H9 (cell line): ENCODE results near the gene ITIH2. TPM values are rescaled to one million over a fixed set of nuclear protein-coding genes. Genes with fewer than 3 reads are reported as not detected.

Experiments
- DNase-seq: peaks from one replicate; pipeline ENCODE4 v3.0.0-alpha.2; 2017
- H2AFZ ChIP-seq: one replicate; pipeline ENCODE4 v1.6.1; 2013; ENCODE audit warnings: mild to moderate bottlenecking, low read length, control low read depth, moderate library complexity
- H2AK5ac ChIP-seq: 2 replicates; pipeline ENCODE4 v1.6.1; 2013; ENCODE audit warnings: low read length, control low read depth, mixed read lengths; ENCODE audit not compliant: insufficient read length
- H2BK120ac ChIP-seq: one replicate; pipeline ENCODE4 v1.6.1; 2013; ENCODE audit warnings: low read depth, mild to moderate bottlenecking, low read length, control low read depth, inconsistent platforms; ENCODE audit not compliant: poor library complexity, severe bottlenecking
- H2BK12ac ChIP-seq: 2 replicates; pipeline ENCODE4 v1.6.1; 2013; ENCODE audit warnings: low read length, control low read depth, mixed read lengths, low read depth; ENCODE audit not compliant: insufficient read length
- H2BK15ac ChIP-seq: 2 replicates; pipeline ENCODE4 v1.6.1; 2013; ENCODE audit warnings: low read depth, low read length, control low read depth
- H2BK20ac ChIP-seq: one replicate; pipeline ENCODE4 v1.6.1; 2013; ENCODE audit warnings: low read depth, mild to moderate bottlenecking, low read length, control low read depth, inconsistent platforms; ENCODE audit not compliant: poor library complexity, severe bottlenecking
- H2BK5ac ChIP-seq: 2 replicates; pipeline ENCODE4 v1.6.1; 2013; ENCODE audit warnings: low read length, control low read depth, mixed read lengths; ENCODE audit not compliant: insufficient read length
- H3K14ac ChIP-seq: 2 replicates; pipeline ENCODE4 v1.6.1; 2013; ENCODE audit warnings: low read length, control low read depth; ENCODE audit not compliant: insufficient read depth
- H3K18ac ChIP-seq: 2 replicates; pipeline ENCODE4 v1.6.1; 2013; ENCODE audit warnings: low read depth, mild to moderate bottlenecking, mixed read lengths, low read length, control low read depth; ENCODE audit not compliant: insufficient read length
- H3K23ac ChIP-seq: 2 replicates; pipeline ENCODE4 v1.6.1; 2013; ENCODE audit warnings: low read length, control low read depth, mixed read lengths, low read depth; ENCODE audit not compliant: insufficient read length
- H3K23me2 ChIP-seq: 2 replicates; pipeline ENCODE4 v1.6.1; 2013; ENCODE audit warnings: low read depth, mild to moderate bottlenecking, mixed read lengths, low read length, control low read depth; ENCODE audit not compliant: insufficient read length, poor library complexity, severe bottlenecking
- H3K27ac ChIP-seq: 2 replicates; pipeline ENCODE4 v1.5.1; 2013; ENCODE audit warnings: low read length, control low read depth, mixed read lengths, low read depth; ENCODE audit not compliant: insufficient read length
- H3K27me3 ChIP-seq: 2 replicates; pipeline ENCODE4 v1.6.1; 2013; ENCODE audit warnings: low read length, control low read depth, inconsistent platforms; ENCODE audit not compliant: insufficient read depth
- H3K4ac ChIP-seq: 2 replicates; pipeline ENCODE4 v1.6.1; 2013; ENCODE audit warnings: low read depth, mild to moderate bottlenecking, control low read depth, inconsistent platforms, low read length, moderate library complexity
- H3K4me1 ChIP-seq: 2 replicates; pipeline ENCODE4 v1.6.1; 2013; ENCODE audit warnings: low read length, control low read depth, inconsistent platforms; ENCODE audit not compliant: insufficient read depth
- H3K4me2 ChIP-seq: 2 replicates; pipeline ENCODE4 v1.6.1; 2013; ENCODE audit warnings: low read length, control low read depth, mixed read lengths; ENCODE audit not compliant: insufficient read length, insufficient read depth
- H3K56ac ChIP-seq: 2 replicates; pipeline ENCODE4 v1.6.1; 2013; ENCODE audit warnings: low read depth, mild to moderate bottlenecking, mixed read lengths, low read length, control low read depth; ENCODE audit not compliant: insufficient read length
- H3K79me1 ChIP-seq: 2 replicates; pipeline ENCODE4 v1.6.1; 2013; ENCODE audit warnings: low read depth, mild to moderate bottlenecking, moderate library complexity, low read length, control low read depth, inconsistent platforms; ENCODE audit not compliant: insufficient read depth, poor library complexity, severe bottlenecking
- H3K79me2 ChIP-seq: 2 replicates; pipeline ENCODE4 v1.6.1; 2013; ENCODE audit warnings: low read length, control low read depth, inconsistent platforms; ENCODE audit not compliant: insufficient read depth
- H3K9ac ChIP-seq: 2 replicates; pipeline ENCODE4 v1.6.1; 2013; ENCODE audit warnings: low read length, control low read depth, mixed read lengths; ENCODE audit not compliant: insufficient read length; ENCODE audit errors: extremely low read depth
- H3K9me3 ChIP-seq: one replicate; pipeline ENCODE4 v1.6.1; 2013; ENCODE audit warnings: low read depth, low read length, inconsistent platforms; ENCODE audit not compliant: control insufficient read depth
- H3T11ph ChIP-seq: one replicate; pipeline ENCODE4 v1.6.1; 2013; ENCODE audit warnings: mild to moderate bottlenecking, low read length, control low read depth, inconsistent platforms
- H4K20me1 ChIP-seq: one replicate; pipeline ENCODE4 v1.6.1; 2013; ENCODE audit not compliant: control insufficient read depth, insufficient read length, insufficient read depth
- H4K5ac ChIP-seq: 2 replicates; pipeline ENCODE4 v1.6.1; 2013; ENCODE audit warnings: low read depth, mild to moderate bottlenecking, mixed read lengths, low read length, control low read depth; ENCODE audit not compliant: insufficient read length
- H4K8ac ChIP-seq: replicated peaks from 2 replicates; pipeline ENCODE4 v1.6.1; 2013; ENCODE audit warnings: low read length, control low read depth, mixed read lengths, low read depth; ENCODE audit not compliant: insufficient read length
- H4K91ac ChIP-seq: 2 replicates; pipeline ENCODE4 v1.6.1; 2013; ENCODE audit warnings: low read depth, mild to moderate bottlenecking, moderate library complexity, mixed read lengths, low read length, control low read depth; ENCODE audit not compliant: insufficient read length
- H3K27ac Mint-ChIP-seq, 3 experiments: 2 replicates in 2 of 3; 3 replicates in 1 of 3; pipeline ENCODE4 v1.8.0; 2020 to 2021; ENCODE audit warnings: mixed read lengths in 3 of 3, mild to moderate bottlenecking in 1 of 3, moderate library complexity in 1 of 3
- H3K27me3 Mint-ChIP-seq: 2 replicates; pipeline ENCODE4 v1.8.0; 2021; ENCODE audit warnings: low read depth, mild to moderate bottlenecking, moderate library complexity, mixed read lengths
- H3K36me3 Mint-ChIP-seq, 3 experiments: 2 replicates in 2 of 3; 3 replicates in 1 of 3; pipeline ENCODE4 v1.8.0; 2020 to 2021; ENCODE audit warnings: low read depth in 3 of 3, mixed read lengths in 3 of 3; ENCODE audit not compliant: insufficient read depth in 1 of 3
- H3K4me1 Mint-ChIP-seq, 2 experiments: 2 replicates each; pipeline ENCODE4 v1.8.0; 2020; ENCODE audit warnings: mixed read lengths in 2 of 2
- H3K4me3 Mint-ChIP-seq, 2 experiments: 2 replicates in 1 of 2; 3 replicates in 1 of 2; pipeline ENCODE4 v1.8.0; 2020 to 2021; ENCODE audit warnings: mild to moderate bottlenecking in 2 of 2, mixed read lengths in 2 of 2, moderate library complexity in 1 of 2
- H3K9me3 Mint-ChIP-seq, 2 experiments: 2 replicates in 1 of 2; 3 replicates in 1 of 2; pipeline ENCODE4 v1.8.0; 2020; ENCODE audit warnings: mild to moderate bottlenecking in 2 of 2, mixed read lengths in 2 of 2, moderate library complexity in 1 of 2
- WGBS: extraction: QIAGEN DNeasy Blood & Tissue Kit; methylation state at CpG from one replicate; pipeline ENCODE4 v1.1.7; 2013; ENCODE audit warnings: missing lambda C conversion rate, low lambda C conversion rate, mixed read lengths; ENCODE audit not compliant: insufficient read length; ENCODE audit errors: extremely low coverage; 5-methylcytosine and 5-hydroxymethylcytosine counted together
- total RNA-seq: library from RNA; stranded (reverse); gene quantifications from 2 replicates; pipeline ENCODE4 v1.2.1, GENCODE V29; 2021
- TF ChIP-seq, protein P1 (sequence below): fragments of 200-600 bp; sonication (generic); conservative IDR thresholded peaks from 3 replicates; pipeline ENCODE4 v1.8.0; 2021; ENCODE audit warnings: antibody characterized with exemption, mild to moderate bottlenecking

ITIH2 gene
- total RNA-seq, 1 experiment from 2014 or later = not detected

DNA sequence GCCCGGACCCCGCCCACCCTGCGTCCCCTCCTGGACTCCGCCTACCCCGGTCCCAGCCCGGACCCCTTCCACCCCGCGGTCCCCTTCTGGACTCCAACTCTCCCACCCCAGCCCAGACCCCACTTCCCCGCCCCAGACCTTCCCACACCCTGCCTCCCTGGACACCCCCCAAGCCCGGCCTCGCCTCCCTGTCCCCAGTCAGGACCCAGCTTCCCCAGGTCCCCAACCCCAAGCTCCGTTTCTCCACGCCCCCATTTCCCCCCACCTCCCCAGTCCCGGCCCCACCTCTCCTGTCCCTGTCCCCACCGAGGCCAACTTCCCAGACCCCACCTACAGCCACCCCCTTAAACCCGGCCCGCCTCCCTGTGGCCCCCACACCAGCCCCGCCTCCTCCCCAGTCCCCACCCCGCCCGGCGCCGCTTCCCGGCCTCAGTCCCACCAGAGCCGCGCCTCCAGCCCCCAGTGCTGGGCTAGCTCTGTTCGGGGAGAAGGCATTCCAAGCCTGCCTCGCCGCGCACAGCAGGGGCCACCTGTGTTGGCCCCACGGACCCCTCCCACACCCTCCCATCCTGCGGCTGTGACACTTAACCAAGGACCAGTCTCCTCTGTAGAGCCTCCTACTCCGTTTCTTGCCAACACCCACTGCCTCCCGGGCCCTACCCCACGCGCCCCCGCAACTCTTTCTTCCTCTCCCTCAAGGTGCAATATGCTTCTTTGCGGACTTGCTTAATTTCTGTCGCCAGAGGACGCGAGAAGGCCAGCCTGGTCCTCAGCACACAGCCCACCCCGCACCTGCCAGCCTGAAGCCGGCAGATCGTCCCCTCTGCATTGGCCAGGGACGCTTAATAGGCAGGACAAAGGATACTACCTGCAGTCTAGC, 35.6 kb upstream of the ITIH2 start:
- Histone ChIP-seq H3K18ac (no peak overlapping the region), H2BK15ac (no peak overlapping the region), H3K9me3 (no peaks in the 10 kb centered on the region), H3T11ph (no peak overlapping the region), H3K14ac (no peak overlapping the region), H3K56ac (no peak overlapping the region), H3K79me1 (no peaks in the 10 kb centered on the region), H3K4ac (no peak overlapping the region), H3K4me1 (no peaks in the 10 kb centered on the region), H3K27me3 (peaks cover 13% of the 10 kb centered on the region; the same call in 1 of the 2 replicates), H3K23me2 (peaks cover 7% of the 10 kb centered on the region), H2BK12ac (no peak overlapping the region), H2BK20ac (no peak overlapping the region), H4K8ac (no peak overlapping the region), H3K9ac (no peak overlapping the region), H2BK120ac (no peak overlapping the region), H2AFZ (no peak overlapping the region), H4K20me1 (no peaks in the 10 kb centered on the region), H3K27ac (no peak overlapping the region), H4K5ac (no peak overlapping the region), H4K91ac (no peak overlapping the region), H3K4me2 (peak overlapping the region; percentile 68), H3K23ac (no peak overlapping the region), H2BK5ac (no peak overlapping the region), H3K79me2 (no peaks in the 10 kb centered on the region), H2AK5ac (no peak overlapping the region)
- DNase-seq = peak; percentile 80
- Mint-ChIP-seq H3K27me3 (peaks cover 62% of the 10 kb centered on the region), H3K4me3 (peak overlapping the region; percentile 70 to 95), H3K27ac (peak overlapping the region in 1 of 3 experiments; percentile 19; a peak in 1 of 7 replicates), H3K9me3 (no peaks in the 10 kb centered on the region; a peak in 1 of 5 replicates), H3K36me3 (no peaks in the 10 kb centered on the region), H3K4me1 (peaks cover 16 to 23% of the 10 kb centered on the region in 2 experiments)
- WGBS = no CpG with 5 or more reads among the region's 44 CpGs
- TF ChIP-seq, protein P1, sequence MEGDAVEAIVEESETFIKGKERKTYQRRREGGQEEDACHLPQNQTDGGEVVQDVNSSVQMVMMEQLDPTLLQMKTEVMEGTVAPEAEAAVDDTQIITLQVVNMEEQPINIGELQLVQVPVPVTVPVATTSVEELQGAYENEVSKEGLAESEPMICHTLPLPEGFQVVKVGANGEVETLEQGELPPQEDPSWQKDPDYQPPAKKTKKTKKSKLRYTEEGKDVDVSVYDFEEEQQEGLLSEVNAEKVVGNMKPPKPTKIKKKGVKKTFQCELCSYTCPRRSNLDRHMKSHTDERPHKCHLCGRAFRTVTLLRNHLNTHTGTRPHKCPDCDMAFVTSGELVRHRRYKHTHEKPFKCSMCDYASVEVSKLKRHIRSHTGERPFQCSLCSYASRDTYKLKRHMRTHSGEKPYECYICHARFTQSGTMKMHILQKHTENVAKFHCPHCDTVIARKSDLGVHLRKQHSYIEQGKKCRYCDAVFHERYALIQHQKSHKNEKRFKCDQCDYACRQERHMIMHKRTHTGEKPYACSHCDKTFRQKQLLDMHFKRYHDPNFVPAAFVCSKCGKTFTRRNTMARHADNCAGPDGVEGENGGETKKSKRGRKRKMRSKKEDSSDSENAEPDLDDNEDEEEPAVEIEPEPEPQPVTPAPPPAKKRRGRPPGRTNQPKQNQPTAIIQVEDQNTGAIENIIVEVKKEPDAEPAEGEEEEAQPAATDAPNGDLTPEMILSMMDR = no peak
